Smooth muscle cell (in vitro differentiated cells): ENCODE data around the gene NOC4L. TPM values are rescaled to one million over a fixed set of nuclear protein-coding genes. Genes with fewer than 3 reads are reported as not detected.

Experiments
- DNase-seq: peaks from one replicate; lab custom pipeline; 2025; ENCODE audit not compliant: unreplicated experiment; lab: John Stamatoyannopoulos, UW
- H2AFZ ChIP-seq: fragments of 200-600 bp; sonication (generic); 2 replicates; pipeline ENCODE4 v1.6.0; 2016; ENCODE audit warnings: antibody characterized with exemption, low read depth, mild to moderate bottlenecking
- H3F3A ChIP-seq: fragments of 200-600 bp; sonication (generic); 2 replicates; pipeline ENCODE4 v1.6.0; 2017; ENCODE audit warnings: antibody characterized with exemption, low read depth
- H3K27ac ChIP-seq: fragments of 200-600 bp; sonication (generic); 2 replicates; pipeline ENCODE4 v1.5.1; 2016; ENCODE audit warnings: low read depth, mild to moderate bottlenecking
- H3K27me3 ChIP-seq: fragments of 200-600 bp; sonication (generic); 2 replicates; pipeline ENCODE4 v1.6.1; 2016; ENCODE audit warnings: low read depth, mild to moderate bottlenecking
- H3K36me3 ChIP-seq: fragments of 200-600 bp; sonication (generic); 2 replicates; pipeline ENCODE4 v1.5.1; 2016; ENCODE audit warnings: low read depth
- H3K4me1 ChIP-seq: fragments of 200-600 bp; sonication (generic); 2 replicates; pipeline ENCODE4 v1.5.1; 2016; ENCODE audit warnings: low read depth
- H3K4me2 ChIP-seq: fragments of 200-600 bp; sonication (generic); 2 replicates; pipeline ENCODE4 v1.6.0; 2016; ENCODE audit warnings: mild to moderate bottlenecking
- H3K4me3 ChIP-seq: fragments of 200-600 bp; sonication (generic); 2 replicates; pipeline ENCODE4 v1.5.1; 2016; ENCODE audit warnings: mild to moderate bottlenecking
- H3K79me2 ChIP-seq: fragments of 200-600 bp; sonication (generic); 2 replicates; pipeline ENCODE4 v1.6.0; 2016; ENCODE audit warnings: low read depth, mild to moderate bottlenecking
- H3K9ac ChIP-seq: fragments of 200-600 bp; sonication (generic); 2 replicates; pipeline ENCODE4 v1.6.0; 2016; ENCODE audit warnings: low read depth
- H3K9me3 ChIP-seq: fragments of 200-600 bp; sonication (generic); replicated peaks from 2 replicates; pipeline ENCODE4 v1.5.1; 2016; ENCODE audit warnings: low read depth
- H4K20me1 ChIP-seq: fragments of 200-600 bp; sonication (generic); 2 replicates; pipeline ENCODE4 v1.6.0; 2016; ENCODE audit warnings: low read depth
- CTCF ChIP-seq: fragments of 200-600 bp; sonication (generic); IDR thresholded peaks from 2 replicates; pipeline ENCODE4 v1.5.1; 2017; ENCODE audit warnings: borderline replicate concordance, mild to moderate bottlenecking, antibody characterized with exemption; ENCODE audit not compliant: insufficient read depth, poor library complexity, severe bottlenecking
- WGBS: methylation state at CpG from one replicate; pipeline ENCODE4 v1.1.7; 2016; ENCODE audit warnings: low lambda C conversion rate; 5-methylcytosine and 5-hydroxymethylcytosine counted together
- polyA plus RNA-seq: library from polyadenylated mRNA; unstranded; fragments of >200 nt; fragmentation: Nextera tagmentation; extraction: Ambion mirVana; gene quantifications from 2 replicates; pipeline ENCODE4 v1.2.1, GENCODE V29; 2016
- total RNA-seq: library from RNA; depleted of rRNA; stranded (reverse); fragments of >200 nt; gene quantifications from 2 replicates; pipeline ENCODE4 v1.2.3, GENCODE V29; 2014

The NOC4L gene
- total RNA-seq (6.2 and 9.8 TPM in 2 replicates), polyA plus RNA-seq (39.9 and 42.2 TPM in 2 replicates)

GRCh38 chr12:132144115-132144809, at the start of gene NOC4L, which contains the start of gene DDX51:
Gene NOC4L, plus strand, starts transcription at chr12:132144457. Its CDS starts 32 bp downstream, at chr12:132144489.
Gene DDX51, minus strand, starts transcription at chr12:132144319. Its CDS starts 23 bp downstream, at chr12:132144296.
- WGBS, result under 1% methylated on average over 91 of the region's 100 CpGs
- Histone ChIP-seq H3K4me2 (peak within 1 kb of the TSS; percentile 100), H2AFZ (peak within 1 kb of the TSS; percentile 89), H3K9me3 (no peaks in the 10 kb centered on the region), H3K4me1 (peaks cover 11% of the 10 kb centered on the region), H3K27ac (peak within 1 kb of the TSS; percentile 59), H3K27me3 (no peaks in the 10 kb centered on the region), H3K79me2 (peaks cover 13% of the 10 kb centered on the region), H3F3A (no peaks in the 10 kb centered on the region), H3K36me3 (no peaks in the 10 kb centered on the region), H3K9ac (peak within 1 kb of the TSS; percentile 98), H4K20me1 (peaks cover 6% of the 10 kb centered on the region), H3K4me3 (peak within 1 kb of the TSS; percentile 100)
- DNase-seq, result peak; percentile 88
- TF ChIP-seq CTCF, result no peak

GRCh38 chr12:132095520-132096409, 48.5 kb upstream of the NOC4L start:
- peaks cover 25% of the 10 kb centered on the region for H3K79me2 ChIP-seq
- H3K4me2 ChIP-seq, result no peak overlapping the region
- H3K4me1 ChIP-seq, result no peaks in the 10 kb centered on the region
- no peak overlapping the region for H3K9ac ChIP-seq
- H4K20me1 ChIP-seq, result peaks cover 95% of the 10 kb centered on the region
- H3F3A ChIP-seq, result no peaks in the 10 kb centered on the region
- no peak overlapping the region for H2AFZ ChIP-seq
- H3K9me3 ChIP-seq, result no peaks in the 10 kb centered on the region
- no peak overlapping the region for H3K27ac ChIP-seq
- no peaks in the 10 kb centered on the region for H3K27me3 ChIP-seq
- TF ChIP-seq CTCF, result no peak
- peaks cover 4% of the 10 kb centered on the region for H3K36me3 ChIP-seq
- no peak for DNase-seq
- no peak overlapping the region for H3K4me3 ChIP-seq
- 91% methylated on average over 11 of the region's 11 CpGs for WGBS

- Histone ChIP-seq H3K4me2 (no peak overlapping the region), H3K9me3 (no peaks in the 10 kb centered on the region), H4K20me1 (peaks cover 85% of the 10 kb centered on the region), H3K9ac (no peak overlapping the region), H3K27ac (no peak overlapping the region), H3F3A (no peaks in the 10 kb centered on the region), H3K4me1 (no peaks in the 10 kb centered on the region), H3K79me2 (peaks cover 12% of the 10 kb centered on the region), H3K36me3 (peaks cover 4% of the 10 kb centered on the region), H3K27me3 (no peaks in the 10 kb centered on the region), H2AFZ (no peak overlapping the region), H3K4me3 (no peak overlapping the region)
- no peak for DNase-seq
- no peak for TF ChIP-seq CTCF
- 92% methylated on average over 12 of the region's 12 CpGs for WGBS
Measured at GRCh38 chr12:132099739-132100138, 44.5 kb upstream of the NOC4L start.
